ENCODE measurements around the gene BYSL.
"Not testable (repeated sequence)": the region's sequence is repeated elsewhere in the genome, so short reads cannot be mapped to it uniquely, and the experiment has no call there.

- not testable (repeated sequence) for TF ChIP-seq CTCF, POLR2A (IDR thresholded peaks at IDR 0.05)
Measured at GRCh38 chr6:41942882-41943281, 21.6 kb downstream of the BYSL start.

Data from adrenal gland (tissue), 5 donors.